ENCODE measurements around the gene GPT2.

GPT2 gene

GRCh38 chr16:46900455-46901235, 16.5 kb downstream of the GPT2 start:
- H3K4me2 ChIP-seq (ENCODE audit: low read length): no peak overlapping the region
- H3K9me3 ChIP-seq (ENCODE audit: control insufficient read depth, insufficient read depth, low read length): no peaks in the 10 kb centered on the region
- H3K4me3 ChIP-seq (ENCODE audit: low read length): no peak overlapping the region
- no peaks in the 10 kb centered on the region for H3K36me3 ChIP-seq (ENCODE audit: control insufficient read depth, low read length)
- no peaks in the 10 kb centered on the region for H3K9me2 ChIP-seq (replicated peaks; ENCODE audit: control insufficient read depth, low read length)
- no peak overlapping the region for H3K27ac ChIP-seq (ENCODE audit: low read depth, low read length)
- no peaks in the 10 kb centered on the region for H3K27me3 ChIP-seq (ENCODE audit: control insufficient read depth, low read length)
- no peaks in the 10 kb centered on the region for H3F3A ChIP-seq (ENCODE audit: control insufficient read depth, insufficient read depth)
- TF ChIP-seq EZH2phosphoT487 (IDR thresholded peaks at IDR 0.05; ENCODE audit: borderline replicate concordance, low read length) (no peak), CTCF (IDR thresholded peaks at IDR 0.05; ENCODE audit: low read depth, low read length, poor library complexity, severe bottlenecking) (no peak)
- no peaks in the 10 kb centered on the region for H3K4me1 ChIP-seq (ENCODE audit: control insufficient read depth, low read length)
- H4K20me1 ChIP-seq (ENCODE audit: control insufficient read depth, insufficient read depth, low read depth, low read length): no peaks in the 10 kb centered on the region
- no peaks in the 10 kb centered on the region for H3K79me2 ChIP-seq (ENCODE audit: control insufficient read depth, low read length)

- H3K4me3 ChIP-seq (ENCODE audit: low read length): no peak overlapping the region
- no peaks in the 10 kb centered on the region for H3K79me2 ChIP-seq (ENCODE audit: control insufficient read depth, low read length)
- TF ChIP-seq CTCF (IDR thresholded peaks at IDR 0.05; ENCODE audit: low read depth, low read length, poor library complexity, severe bottlenecking) (no peak), EZH2phosphoT487 (IDR thresholded peaks at IDR 0.05; ENCODE audit: borderline replicate concordance, low read length) (no peak)
- no peaks in the 10 kb centered on the region for H4K20me1 ChIP-seq (ENCODE audit: control insufficient read depth, insufficient read depth, low read depth, low read length)
- no peak overlapping the region for H3K4me2 ChIP-seq (ENCODE audit: low read length)
- H3K27me3 ChIP-seq (ENCODE audit: control insufficient read depth, low read length): no peaks in the 10 kb centered on the region
- H3K4me1 ChIP-seq (ENCODE audit: control insufficient read depth, low read length): no peaks in the 10 kb centered on the region
- no peaks in the 10 kb centered on the region for H3K36me3 ChIP-seq (ENCODE audit: control insufficient read depth, low read length)
- H3F3A ChIP-seq (ENCODE audit: control insufficient read depth, insufficient read depth): no peaks in the 10 kb centered on the region
- no peaks in the 10 kb centered on the region for H3K9me2 ChIP-seq (replicated peaks; ENCODE audit: control insufficient read depth, low read length)
- H3K27ac ChIP-seq (ENCODE audit: low read depth, low read length): no peak overlapping the region
- no peaks in the 10 kb centered on the region for H3K9me3 ChIP-seq (ENCODE audit: control insufficient read depth, insufficient read depth, low read length)
Observed at GRCh38 chr16:46901709-46902108, 17.5 kb downstream of the GPT2 start.

DNA sequence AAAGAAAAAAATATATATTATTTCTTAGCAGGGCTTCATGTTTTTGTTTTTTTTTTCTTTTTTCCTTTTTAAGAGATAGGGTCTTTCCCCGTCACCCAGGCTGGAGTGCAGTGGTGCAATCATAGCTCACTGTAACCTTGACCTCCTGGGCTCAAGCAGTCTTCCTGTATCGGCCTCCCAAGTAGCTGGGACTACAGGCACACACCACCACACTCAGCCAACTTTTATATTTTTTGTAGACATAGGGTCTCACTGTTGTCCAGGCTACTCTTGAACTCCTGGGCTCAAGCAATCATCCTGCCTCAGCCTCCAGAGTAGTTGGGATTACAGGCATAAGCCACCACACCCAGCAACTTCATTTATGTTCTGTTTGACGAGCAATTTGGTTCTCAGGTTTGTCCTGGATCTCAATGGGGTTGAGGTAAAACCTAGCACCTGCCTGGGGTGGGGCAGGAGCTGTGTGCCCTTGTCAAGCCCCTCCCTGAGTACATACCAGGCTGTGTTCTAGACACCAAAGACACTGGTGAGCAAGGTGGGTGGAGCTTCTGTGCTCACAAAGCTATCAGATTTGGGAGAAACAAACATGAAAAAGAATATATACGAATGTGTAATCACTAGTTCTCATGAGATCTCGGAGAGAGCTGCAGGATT, 19.2 kb downstream of the GPT2 start:
- no peaks in the 10 kb centered on the region for H3K79me2 ChIP-seq (ENCODE audit: control insufficient read depth, low read length)
- no peaks in the 10 kb centered on the region for H3K9me3 ChIP-seq (ENCODE audit: control insufficient read depth, insufficient read depth, low read length)
- H3K4me1 ChIP-seq (ENCODE audit: control insufficient read depth, low read length): peaks cover 1% of the 10 kb centered on the region
- H3K36me3 ChIP-seq (ENCODE audit: control insufficient read depth, low read length): no peaks in the 10 kb centered on the region; the same call in 1 of the 2 replicates
- no peaks in the 10 kb centered on the region for H3F3A ChIP-seq (ENCODE audit: control insufficient read depth, insufficient read depth)
- no peak for TF ChIP-seq EZH2phosphoT487 (IDR thresholded peaks at IDR 0.05; ENCODE audit: borderline replicate concordance, low read length)
- no peak for TF ChIP-seq CTCF (IDR thresholded peaks at IDR 0.05; ENCODE audit: low read depth, low read length, poor library complexity, severe bottlenecking)
- H4K20me1 ChIP-seq (ENCODE audit: control insufficient read depth, insufficient read depth, low read depth, low read length): no peaks in the 10 kb centered on the region
- H3K4me3 ChIP-seq (ENCODE audit: low read length): no peak overlapping the region
- H3K4me2 ChIP-seq (ENCODE audit: low read length): no peak overlapping the region
- no peak overlapping the region for H3K27ac ChIP-seq (ENCODE audit: low read depth, low read length)
- no peaks in the 10 kb centered on the region for H3K27me3 ChIP-seq (ENCODE audit: control insufficient read depth, low read length)
- H3K9me2 ChIP-seq (replicated peaks; ENCODE audit: control insufficient read depth, low read length): no peaks in the 10 kb centered on the region

All from DOHH2 (cell line).